DLD1 (cell line): ENCODE data around the gene TBC1D2B.
"Not testable (repeated sequence)": the region's sequence is repeated elsewhere in the genome, so short reads cannot be mapped to it uniquely, and the experiment has no call there.

Experiments
- in situ Hi-C: cut with HindIII; loops from 2 replicates; pipeline ENCODE4 v1.10.0; 2017; ENCODE audit warnings: low sequenced_read_pairs

Gene TBC1D2B

DNA sequence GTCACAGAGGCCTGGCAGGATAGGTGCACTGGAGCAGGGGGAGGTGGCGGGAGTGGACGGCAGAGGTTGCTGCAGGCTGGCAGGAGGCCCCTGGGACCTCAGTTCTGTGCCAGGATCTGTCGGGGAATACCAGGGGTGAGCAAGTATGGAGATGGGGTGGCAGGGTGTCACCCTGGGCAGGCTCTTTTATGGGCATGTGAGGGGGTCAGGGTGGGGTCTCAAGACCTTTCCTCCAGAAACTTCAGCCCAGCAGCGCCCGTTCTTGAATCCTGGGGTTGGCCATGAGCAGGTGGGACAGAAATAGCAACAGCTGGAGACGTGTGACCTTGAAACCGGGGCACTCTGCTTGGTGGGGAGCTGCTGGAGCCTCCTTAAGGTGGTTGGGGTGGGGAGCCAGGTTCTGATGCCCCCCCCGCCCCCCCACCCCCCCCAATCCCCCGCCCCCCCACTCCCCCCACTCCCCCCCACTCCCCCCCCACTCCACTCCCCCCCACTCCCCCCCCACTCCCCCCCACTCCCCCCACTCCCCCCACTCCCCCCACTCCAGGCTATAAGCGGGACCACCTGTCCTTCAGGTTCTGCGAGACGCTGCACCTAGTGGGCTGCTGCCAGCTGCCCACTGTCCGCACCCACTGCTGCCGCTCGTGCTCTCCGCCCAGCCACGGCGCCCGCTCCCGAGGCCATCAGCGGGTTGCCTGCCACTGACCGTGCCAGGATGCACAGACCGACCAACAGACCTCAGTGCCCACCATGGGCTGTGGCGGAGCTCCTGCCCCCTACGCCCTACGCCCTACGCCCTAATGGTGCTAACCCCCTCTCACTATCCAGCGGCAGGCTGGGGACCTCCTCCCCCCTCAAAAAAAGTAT is 84.9 kb downstream of the TBC1D2B start:
- in situ Hi-C loops = no loop called here

DNA sequence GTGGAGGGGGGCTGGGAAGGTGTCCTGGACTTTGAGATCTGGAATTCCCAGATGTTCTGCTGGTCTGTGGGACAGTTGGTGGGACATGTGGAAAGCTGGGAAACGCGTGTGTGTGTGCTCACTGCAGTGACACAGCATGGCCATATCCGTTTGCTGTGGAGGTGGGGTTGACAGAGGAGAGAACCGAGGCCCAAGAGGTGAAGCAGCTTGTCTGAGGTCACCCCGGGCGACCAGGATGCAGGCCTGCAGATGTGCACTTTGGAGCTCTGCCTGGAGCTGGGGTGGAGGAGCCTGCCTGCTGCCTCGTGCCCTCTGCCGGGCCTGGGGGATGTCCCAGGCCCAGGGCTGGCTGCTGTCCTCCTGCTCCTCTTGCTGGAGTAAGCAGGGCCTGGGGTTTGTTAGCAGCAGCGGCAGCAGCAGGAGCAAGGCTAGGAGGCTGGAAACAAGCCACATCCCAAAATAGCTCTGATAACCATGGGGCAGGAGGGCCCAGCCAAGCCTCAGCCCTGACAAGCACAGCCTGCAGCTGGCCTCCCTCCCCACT is 85.8 kb downstream of the TBC1D2B start:
- in situ Hi-C loops = not testable (repeated sequence)

DNA sequence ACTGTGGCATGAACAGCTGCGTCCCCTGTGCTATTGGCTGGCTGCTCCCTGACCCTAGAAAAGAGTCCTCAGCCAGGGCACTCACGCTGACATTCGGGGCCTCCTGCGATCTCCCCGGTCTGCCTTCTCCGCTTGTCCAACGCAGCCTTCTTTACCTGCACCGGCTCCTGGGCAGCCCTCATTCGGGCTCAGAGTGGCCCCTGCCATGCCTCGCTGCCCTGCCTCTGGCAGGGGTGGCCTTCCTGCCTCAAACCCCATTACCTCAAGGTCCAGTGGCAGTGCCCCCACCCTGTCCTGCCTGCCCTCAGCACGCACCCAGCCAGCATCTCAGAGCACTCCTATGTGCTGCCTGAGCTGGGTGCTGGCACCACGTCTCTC is 86.5 kb downstream of the TBC1D2B start:
- in situ Hi-C loops = no loop called here

DNA sequence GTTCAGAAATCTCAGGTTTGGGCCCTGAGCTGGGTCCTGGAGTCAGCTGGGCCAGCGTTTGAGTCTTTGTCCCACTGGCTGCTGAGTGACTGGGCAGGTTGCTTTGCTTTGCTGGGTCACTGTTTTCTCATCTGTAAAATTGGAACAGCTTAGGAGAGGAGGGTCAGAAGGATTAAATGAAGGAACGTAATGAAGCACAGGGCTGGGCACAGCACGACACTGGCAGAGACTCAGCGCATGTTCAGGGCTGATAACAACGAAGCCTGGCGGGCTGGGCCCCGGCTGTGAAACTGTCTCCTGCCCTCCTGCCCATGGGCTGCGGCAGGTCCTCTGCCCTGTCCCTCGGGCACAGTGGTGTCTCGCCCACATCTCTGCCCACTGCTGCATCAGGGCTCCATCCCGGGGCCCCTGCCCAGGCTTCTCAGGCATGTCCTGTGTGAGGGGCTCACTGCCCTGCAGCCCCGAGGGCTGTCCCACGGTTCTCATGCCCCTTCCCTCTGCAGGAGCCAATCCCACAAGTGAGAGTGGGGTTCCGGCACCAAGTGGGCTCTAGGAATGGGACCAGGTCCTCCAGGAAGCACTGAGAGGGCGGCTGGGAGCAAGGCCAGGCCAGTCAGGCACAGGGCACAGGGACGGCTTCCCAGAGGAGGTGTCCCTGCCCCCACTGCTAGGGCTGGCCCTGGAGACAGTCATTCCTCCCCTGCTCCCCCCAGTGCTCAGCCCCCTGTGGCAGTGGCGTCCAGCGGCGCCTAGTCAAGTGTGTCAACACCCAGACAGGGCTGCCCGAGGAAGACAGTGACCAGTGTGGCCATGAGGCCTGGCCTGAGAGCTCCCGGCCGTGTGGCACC is 88.0 kb downstream of the TBC1D2B start:
- in situ Hi-C loops = no loop called here

DNA sequence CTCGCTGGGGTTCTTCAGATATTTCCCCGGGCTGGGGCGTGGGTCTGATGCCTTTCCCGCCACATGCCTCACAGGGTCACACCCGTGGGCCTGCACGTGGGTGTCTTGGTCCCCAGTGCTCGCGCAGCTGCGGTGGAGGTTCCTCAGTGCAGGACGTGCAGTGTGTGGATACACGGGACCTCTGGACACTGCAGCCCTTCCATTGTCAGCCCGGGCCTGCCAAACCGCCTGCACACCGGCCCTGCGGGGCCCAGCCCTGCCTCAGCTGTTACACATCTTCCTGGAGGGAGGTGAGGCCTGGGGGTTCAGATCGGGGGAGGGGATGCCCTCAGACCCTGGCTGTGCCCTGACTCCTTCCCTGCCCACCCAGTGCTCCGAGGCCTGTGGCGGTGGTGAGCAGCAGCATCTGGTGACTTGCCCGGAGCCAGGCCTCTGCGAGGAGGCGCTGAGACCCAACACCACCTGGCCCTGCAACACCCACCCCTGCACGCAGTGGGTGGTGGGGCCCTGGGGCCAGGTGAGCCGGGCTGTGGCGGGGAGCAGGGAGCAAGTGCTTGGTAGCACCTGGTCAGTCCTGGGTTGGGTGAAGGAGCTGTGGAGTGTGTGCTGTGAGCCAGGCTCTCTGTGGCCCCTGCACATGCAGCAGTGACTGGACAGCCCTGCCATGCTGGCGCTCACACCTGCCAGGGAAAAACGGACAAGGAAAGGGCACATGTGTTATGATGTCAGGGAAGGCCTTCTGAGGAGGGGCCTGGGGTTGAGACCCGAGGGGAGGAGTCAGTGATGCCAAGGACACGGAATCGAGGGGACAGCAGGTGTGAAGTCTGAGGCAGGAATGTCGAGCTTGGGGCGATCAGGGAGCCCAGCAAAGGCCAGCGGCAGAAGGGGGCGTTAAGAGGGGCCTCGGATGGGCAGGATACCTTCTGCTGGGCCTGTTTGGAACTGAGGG is 88.9 kb downstream of the TBC1D2B start:
- in situ Hi-C loops = no loop called here

DNA sequence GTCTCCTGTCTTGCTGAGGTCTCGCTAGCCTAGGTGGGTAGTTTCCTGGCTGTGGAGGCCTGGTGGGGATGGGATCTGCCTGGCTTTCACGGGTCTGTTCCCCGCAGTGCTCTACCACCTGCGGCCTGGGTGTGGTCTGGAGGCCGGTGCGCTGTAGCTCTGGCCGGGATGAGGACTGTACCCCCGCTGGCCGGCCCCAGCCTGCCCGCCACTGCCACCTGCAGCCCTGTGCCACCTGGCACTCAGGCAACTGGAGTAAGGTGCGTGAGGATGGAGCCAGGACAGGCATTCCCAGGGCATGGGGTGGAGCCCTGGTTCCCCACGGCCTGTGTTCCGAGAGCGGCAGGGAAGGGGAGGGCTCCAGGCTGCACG is 89.8 kb downstream of the TBC1D2B start:
- in situ Hi-C loops = not testable (repeated sequence)

DNA sequence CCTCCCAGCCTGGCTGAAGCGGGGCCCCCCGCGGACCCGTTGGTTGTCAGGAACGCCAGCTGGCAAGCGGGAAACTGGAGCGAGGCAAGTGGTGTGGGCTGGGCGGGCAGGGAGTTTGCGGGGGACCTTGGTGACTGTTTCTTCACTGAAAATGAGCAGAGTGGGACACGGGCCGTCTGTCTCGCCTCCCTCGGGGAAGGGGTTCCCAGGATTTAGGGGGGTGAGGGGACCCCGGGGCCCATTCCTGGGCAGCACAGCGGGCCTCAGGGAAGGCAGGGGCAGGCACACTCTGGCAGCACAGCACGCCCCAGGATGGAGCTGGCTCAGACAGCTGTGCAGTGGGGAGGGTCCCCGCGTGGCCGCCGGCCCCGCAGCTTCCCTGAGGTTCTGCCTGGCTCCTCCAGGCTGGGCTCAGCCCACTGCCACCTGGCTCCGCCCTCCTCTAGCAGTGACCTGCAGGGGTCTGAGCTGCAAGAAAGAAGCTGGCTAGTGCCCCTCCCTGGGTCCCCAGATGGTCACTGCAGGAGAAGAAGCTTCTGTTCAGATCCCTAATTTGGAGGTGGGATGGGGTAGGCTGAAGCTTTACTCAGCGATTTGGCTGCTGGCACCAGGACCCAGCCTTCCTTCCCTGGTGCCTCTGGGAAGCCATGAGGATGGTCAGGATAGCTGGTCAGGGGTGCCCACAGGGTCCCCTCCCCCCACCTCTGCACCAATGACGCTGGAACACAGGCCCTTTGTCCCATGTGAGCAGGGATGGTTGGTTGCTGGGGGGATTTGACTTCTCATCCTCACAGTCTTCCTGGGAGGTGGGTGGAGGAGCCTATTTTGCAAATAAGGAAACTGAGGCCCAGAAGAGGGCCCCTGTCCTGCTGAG is 90.4 kb downstream of the TBC1D2B start:
- in situ Hi-C loops = no loop called here

DNA sequence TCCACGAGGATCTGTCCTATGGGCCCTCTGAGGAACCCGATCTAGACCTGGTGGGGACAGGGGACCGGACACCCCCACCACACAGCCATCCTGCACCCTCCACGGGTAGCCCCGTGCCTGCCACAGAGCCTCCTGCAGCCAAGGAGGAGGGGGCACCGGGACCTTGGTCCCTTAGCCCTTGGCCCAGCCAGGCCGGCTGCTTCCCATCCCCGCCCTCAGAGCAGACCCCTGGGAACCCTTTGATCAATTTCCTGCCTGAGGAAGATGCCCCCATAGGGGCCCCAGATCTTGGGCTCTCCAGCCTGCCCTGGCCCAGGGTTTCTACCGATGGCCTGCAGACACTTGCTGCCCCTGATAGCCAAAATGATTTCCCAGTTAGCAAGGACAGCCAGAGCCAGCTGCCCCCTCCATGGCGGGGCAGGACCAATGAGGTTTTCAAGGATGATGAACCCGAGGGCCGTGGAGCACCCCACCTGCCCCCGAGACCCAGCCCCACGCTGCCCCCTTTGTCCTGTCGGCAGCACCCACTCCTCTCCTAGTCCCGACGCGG is 91.5 kb downstream of the TBC1D2B start:
- in situ Hi-C loops = no loop called here

DNA sequence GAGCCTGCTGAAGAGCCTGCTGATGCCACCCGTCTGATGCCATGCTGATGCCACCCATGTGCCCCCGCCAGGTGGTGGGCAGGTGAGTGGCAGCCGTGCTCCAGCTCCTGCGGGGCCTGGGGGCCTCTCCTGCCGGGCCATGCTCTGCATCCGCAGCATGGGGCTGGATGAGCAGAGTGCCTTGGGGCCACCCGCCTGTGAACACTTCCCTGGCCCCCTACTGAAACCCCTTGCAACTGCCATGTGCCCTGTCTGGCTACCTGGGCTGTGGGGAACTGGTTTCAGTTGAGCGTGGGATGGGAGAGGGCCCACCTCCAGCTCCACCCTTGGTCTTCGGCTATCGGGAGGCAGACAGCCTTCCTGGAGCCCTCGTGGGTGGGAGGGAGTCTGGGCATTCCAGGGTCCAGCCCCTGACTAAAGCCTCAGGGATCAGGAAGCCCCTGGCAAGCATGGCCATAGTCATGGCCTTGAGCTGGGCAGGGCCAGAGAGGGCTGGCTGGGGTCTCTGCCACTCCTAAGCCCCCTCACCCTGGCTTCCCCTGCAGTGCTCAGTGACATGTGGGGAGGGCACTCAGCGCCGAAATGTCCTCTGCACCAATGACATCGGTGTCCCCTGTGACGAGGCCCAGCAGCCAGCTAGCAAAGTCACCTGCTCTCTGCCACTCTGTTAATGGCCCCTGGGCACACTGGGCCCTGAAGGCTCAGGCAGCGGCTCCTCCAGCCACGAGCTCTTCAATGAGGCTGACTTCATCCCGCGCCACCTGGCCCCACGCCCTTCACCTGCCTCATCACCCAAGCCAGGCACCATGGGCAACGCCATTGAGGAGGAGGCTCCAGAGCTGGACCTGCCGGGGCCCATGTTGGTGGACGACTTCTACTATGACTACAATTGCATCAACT is 92.2 kb downstream of the TBC1D2B start:
- in situ Hi-C loops = no loop called here

DNA sequence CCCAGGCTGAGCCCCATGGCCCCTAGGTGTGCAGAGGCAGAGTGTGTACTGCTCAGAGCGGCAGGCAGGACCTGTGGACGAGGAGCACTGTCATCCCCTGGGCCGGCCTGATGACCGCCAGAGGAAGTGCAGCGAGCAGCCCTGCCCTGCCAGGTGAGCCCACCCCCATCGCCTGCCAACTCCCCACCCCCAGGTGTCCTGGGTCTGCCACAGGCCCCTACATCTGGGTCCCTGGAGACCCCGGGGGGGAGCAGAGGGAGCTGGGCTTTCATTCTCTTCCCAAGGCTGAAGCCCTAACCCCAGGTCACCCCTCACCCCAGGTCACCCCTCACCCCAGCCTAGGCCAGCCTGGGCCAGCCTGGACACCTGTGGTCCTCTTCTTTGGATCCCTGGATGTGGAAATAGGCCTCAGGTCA is 93.1 kb downstream of the TBC1D2B start:
- in situ Hi-C loops = no loop called here

DNA sequence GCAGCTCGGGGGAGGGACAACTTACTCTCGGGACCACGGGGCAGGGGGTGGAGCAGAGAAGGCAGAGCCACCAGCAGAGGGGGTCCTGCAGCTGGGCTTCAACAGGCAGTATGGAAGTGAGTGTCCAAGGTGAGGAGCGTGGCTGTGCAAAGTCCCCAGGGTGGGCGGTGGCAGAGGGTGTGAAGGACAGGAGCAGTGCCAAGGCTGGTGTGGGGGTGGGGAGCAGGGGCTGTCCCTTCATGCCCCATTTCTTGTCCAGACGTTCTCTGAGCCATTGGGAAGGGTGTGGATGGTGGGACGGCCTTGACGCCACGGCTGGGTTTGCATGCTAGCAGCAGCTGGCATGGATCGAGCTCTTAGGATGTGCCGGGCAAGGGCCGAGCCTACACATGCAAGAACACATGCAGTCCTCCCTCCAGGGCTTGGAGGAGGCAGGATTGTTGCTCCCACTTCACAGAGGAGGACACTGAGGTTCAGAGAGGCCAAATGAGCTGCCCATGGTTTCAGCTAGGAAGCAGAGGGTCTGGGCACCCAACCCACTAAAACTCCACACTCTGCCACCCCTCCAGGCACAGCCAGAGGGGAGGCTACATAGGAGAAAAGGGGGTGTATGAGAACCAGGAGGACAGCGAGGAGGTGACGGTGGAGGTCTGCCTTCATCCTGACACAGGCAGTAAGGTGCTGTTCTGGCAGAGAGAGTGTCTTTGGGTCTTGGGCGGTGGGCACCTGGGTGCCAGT is 93.6 kb downstream of the TBC1D2B start:
- in situ Hi-C loops = no loop called here

DNA sequence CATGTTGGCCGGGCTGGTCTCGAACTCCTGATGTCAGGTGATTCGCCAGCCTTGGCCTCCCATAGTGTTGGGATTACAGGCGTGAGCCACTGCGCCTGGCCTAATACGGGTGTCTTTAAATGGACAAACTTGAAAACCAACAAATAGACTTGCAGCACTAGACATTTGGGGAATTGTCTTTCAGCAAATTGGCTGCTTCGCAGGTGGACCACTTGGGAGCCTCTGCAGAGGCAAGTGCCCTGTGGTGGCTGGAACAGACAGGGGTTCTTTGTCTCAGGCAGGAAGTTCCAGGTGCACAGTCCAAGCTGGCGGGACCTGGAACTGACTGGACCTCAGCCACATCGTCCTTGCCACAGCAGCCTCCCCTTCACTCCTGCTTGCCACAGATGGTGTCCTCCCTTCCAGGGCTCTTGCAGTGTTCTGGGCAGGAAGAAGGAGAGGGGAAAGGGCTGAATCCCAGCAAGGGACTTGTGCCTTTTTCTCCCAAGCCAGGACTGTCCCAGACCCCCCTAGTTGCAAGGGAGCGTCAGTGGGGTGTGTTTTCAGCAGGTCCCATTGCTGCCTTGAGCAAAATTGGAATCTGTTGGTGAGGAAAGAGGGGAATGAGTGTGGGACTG is 94.3 kb downstream of the TBC1D2B start:
- in situ Hi-C loops = no loop called here

DNA sequence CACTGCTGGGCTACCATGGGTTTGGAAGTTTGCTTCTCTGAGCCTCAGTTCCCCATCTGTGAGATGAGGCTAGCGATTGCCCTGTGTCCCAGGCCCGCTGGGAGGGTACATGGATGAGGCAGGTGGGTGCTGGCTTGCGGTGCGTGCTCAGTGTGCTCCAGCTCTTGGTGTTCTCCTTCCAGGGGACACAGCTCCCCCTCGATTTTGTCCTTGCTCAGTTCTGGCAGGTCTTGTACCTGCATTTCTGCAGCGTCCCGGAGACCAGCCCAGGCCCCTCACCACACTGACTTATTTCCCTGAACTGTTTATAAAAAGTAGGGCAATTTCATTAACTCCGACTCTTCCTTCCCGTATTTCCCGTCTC is 95.4 kb downstream of the TBC1D2B start:
- in situ Hi-C loops = no loop called here

DNA sequence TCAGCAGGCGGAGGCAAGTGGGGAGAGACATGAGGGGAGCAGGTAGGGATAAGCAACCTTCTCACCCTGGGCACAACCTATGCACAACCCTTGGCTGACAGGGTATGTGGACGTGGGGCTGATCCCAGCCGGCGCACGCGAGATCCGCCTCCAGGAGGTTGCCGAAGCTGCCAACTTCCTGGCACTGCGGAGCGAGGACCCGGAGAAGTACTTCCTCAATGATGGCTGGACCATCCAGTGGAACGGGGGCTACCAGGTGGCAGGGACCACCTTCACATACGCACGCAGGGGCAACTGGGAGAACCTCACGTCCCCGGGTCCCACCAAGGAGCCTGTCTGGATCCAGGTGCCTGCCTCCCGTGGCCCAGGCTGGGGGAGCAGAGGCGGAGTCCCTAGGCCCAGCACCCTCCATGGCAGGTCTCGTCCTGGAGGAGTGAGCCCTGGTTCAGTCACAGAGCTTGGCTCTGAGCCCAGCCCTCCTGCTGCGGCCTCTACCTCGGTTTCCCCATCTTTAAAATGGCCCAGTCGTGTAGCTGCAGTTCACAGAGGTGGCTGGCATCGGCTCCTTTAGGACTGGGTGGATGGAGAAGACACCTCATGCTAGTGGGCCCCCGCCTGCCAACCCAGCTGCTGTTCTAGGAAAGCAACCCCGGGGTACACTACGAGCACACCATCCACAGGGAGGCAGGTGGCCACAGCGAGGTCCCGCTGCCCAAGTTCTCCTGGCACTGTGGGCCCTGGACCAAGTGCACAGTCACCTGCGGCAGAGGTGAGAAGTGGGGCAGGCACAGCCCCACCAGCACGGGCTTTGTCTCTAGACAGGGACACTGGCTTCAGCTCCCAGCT is 96.0 kb downstream of the TBC1D2B start:
- in situ Hi-C loops = no loop called here

DNA sequence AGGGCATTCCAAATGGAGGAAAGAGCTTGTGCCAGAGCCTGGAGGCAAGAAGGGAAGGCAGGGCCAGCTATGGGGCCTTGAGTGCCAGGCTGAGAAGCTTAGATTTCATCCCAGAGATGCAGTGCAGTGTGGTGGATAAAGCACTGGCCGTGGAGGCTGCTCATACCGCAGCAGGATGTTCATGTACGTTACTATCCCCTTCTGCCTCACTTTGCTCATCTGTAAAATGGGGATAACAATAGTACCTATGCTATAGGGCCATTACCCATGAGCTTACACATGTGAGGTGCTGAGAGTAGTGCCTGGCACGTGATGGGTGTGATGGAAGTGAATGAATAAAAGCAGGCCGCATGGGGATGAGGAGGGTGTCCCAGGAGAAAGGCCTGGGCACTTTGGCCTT is 96.8 kb downstream of the TBC1D2B start:
- in situ Hi-C loops = not testable (repeated sequence)

DNA sequence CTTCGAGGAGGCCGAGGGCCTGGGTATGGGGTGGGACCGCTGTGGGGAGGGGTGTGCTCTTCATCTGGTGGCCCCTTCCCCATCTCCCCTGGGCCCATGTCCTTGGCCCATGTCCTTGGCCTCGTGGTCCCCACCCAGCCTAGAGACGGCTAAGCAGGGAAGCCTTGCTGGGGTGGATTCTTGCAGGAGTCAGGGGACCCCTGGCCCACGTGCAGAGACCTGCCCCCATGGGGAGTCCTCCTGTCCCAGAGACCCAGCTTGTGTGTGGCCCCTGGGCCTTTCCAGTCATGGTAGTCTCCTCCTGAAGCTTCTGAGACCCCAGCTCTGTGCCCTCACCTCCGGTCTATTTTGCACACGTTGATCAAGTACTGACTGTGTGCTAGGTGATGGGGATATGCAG is 97.4 kb downstream of the TBC1D2B start:
- in situ Hi-C loops = no loop called here

DNA sequence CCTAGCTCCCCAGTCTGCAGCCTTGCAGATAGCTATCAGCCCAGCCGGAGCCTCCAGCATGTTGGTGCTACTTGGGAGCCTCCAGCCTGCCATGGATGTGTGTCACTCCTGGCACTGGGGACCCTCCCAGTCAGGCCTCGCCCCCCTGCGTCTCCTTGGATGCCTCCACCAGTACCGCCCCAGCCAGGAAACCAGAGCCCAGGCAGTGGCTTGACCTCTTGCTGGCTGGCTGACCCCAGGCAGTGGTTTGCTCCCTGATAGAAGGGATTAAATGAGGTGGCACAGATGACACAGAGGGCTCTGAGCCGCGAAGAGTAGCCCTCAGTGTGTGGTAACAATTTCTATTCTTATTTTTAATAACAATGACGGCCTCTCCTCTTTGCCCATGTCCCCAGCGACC is 98.4 kb downstream of the TBC1D2B start:
- in situ Hi-C loops = not testable (repeated sequence)
